Vagina (tissue), 2 donors: ENCODE measurements around the gene CCDC190.

Experiments used
- POLR2A ChIP-seq, 2 donors: fragments of 450-650 bp; IDR thresholded peaks; one replicate each; pipeline ENCODE4 v1.6.1; 2017; ENCODE audit warnings: antibody characterized with exemption in 2 of 2, mild to moderate bottlenecking in 2 of 2, moderate library complexity in 2 of 2
- TF ChIP-seq, protein P1 (sequence below), 3 experiments: fragments of 450-650 bp in 2 of 3; fragments of 200-600 bp in 1 of 3; sonication (generic) in 1 of 3; IDR thresholded peaks; one replicate each; pipeline ENCODE4 v1.5.1; 2017 to 2019; ENCODE audit warnings: antibody characterized with exemption in 3 of 3, mild to moderate bottlenecking in 2 of 3, moderate library complexity in 2 of 3

DNA sequence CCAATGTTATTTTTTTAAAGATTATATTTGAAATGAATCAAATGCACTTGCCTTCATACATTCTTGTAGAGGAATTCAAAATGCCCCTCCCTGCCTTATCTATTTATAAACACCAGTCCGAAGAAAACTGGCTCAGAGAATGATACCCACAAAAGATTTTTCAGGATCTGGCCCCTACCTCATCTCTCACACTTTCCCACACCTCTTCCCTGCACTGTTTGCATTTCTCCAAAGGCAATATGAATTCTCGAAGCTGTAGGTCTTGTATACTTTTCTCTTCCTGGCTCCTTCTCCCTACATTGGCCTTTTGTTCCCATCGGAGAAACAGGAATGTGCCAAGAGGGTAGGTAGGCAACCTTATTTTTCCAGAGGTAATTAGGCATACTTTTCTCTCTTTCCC, 12.0 kb upstream of the CCDC190 start:
- TF ChIP-seq POLR2A (IDR thresholded peaks at IDR 0.05): no peak
- TF ChIP-seq, protein P1, sequence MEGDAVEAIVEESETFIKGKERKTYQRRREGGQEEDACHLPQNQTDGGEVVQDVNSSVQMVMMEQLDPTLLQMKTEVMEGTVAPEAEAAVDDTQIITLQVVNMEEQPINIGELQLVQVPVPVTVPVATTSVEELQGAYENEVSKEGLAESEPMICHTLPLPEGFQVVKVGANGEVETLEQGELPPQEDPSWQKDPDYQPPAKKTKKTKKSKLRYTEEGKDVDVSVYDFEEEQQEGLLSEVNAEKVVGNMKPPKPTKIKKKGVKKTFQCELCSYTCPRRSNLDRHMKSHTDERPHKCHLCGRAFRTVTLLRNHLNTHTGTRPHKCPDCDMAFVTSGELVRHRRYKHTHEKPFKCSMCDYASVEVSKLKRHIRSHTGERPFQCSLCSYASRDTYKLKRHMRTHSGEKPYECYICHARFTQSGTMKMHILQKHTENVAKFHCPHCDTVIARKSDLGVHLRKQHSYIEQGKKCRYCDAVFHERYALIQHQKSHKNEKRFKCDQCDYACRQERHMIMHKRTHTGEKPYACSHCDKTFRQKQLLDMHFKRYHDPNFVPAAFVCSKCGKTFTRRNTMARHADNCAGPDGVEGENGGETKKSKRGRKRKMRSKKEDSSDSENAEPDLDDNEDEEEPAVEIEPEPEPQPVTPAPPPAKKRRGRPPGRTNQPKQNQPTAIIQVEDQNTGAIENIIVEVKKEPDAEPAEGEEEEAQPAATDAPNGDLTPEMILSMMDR (IDR thresholded peaks at IDR 0.05): no peak
